OCI-M2 (cell line): ENCODE measurements around the gene FAM131C.
"Not testable (repeated sequence)": the region's sequence is repeated elsewhere in the genome, so short reads cannot be mapped to it uniquely, and the experiment has no call there.

Experiments
- DNase-seq: peaks from one replicate; lab custom pipeline; 2025; ENCODE audit not compliant: unreplicated experiment; lab: John Stamatoyannopoulos, UW

The FAM131C gene

GRCh38 chr1:16061989-16062686 is 11.3 kb downstream of the FAM131C start:
- DNase-seq: not testable (repeated sequence)

- DNase-seq: no peak
These were observed 12.2 kb downstream of the FAM131C start for GRCh38 chr1:16061266-16061665.

GRCh38 chr1:16058394-16059120 is 14.9 kb downstream of the FAM131C start:
- not testable (repeated sequence) for DNase-seq

- not testable (repeated sequence) for DNase-seq
These were observed 16.0 kb downstream of the FAM131C start for GRCh38 chr1:16057314-16057915.

GRCh38 chr1:16056521-16056912 is 16.9 kb downstream of the FAM131C start:
- DNase-seq: not testable (repeated sequence)

GRCh38 chr1:16055613-16056520 is 17.6 kb downstream of the FAM131C start:
- DNase-seq: peak; percentile 12

GRCh38 chr1:16054598-16055540 is 18.6 kb downstream of the FAM131C start:
- DNase-seq: no peak

- DNase-seq: no peak
These were observed 19.5 kb downstream of the FAM131C start for GRCh38 chr1:16053781-16054502.

GRCh38 chr1:16051949-16052348 is 21.5 kb downstream of the FAM131C start:
- DNase-seq: not testable (repeated sequence)

GRCh38 chr1:16051039-16051438 is 22.4 kb downstream of the FAM131C start:
- DNase-seq: no peak

GRCh38 chr1:16050328-16050727 is 23.1 kb downstream of the FAM131C start:
- DNase-seq: no peak

GRCh38 chr1:16048573-16049189 is 24.8 kb downstream of the FAM131C start:
- DNase-seq: no peak

GRCh38 chr1:16047791-16048475 is 25.5 kb downstream of the FAM131C start:
- DNase-seq: no peak

- no peak for DNase-seq
These were observed 26.6 kb downstream of the FAM131C start for GRCh38 chr1:16046842-16047241.

- no peak for DNase-seq
These were observed 29.5 kb downstream of the FAM131C start for GRCh38 chr1:16043950-16044349.

GRCh38 chr1:16043521-16043920 is 29.9 kb downstream of the FAM131C start, which contains the start of gene CLCNKB:
TSS of gene CLCNKB (plus strand) at chr1:16043782. CDS start at chr1:16044493, 711 bp downstream.
- DNase-seq: no peak

- DNase-seq: not testable (repeated sequence)
These were observed 30.8 kb downstream of the FAM131C start for GRCh38 chr1:16042654-16043053.

- DNase-seq: no peak
These were observed 31.4 kb downstream of the FAM131C start for GRCh38 chr1:16042096-16042495.
